ENCODE measurements around the gene PPID. TPM values are rescaled to one million over a fixed set of nuclear protein-coding genes. Genes with fewer than 3 reads are reported as not detected.

PPID gene
- total RNA-seq, 1 experiment from 2014 or later, result 87.6 TPM

GRCh38 chr4:158681629-158682028 lies 41.6 kb downstream of the PPID start:
- no peak for DNase-seq (ENCODE audit: low spot score)
- Histone ChIP-seq H3K36me3 (ENCODE audit: insufficient read depth, low read length, poor library complexity, severe bottlenecking) (no peaks in the 10 kb centered on the region), H3K27me3 (replicated peaks; ENCODE audit: insufficient read depth, low read depth, low read length, poor library complexity) (no peaks in the 10 kb centered on the region), H3K4me1 (ENCODE audit: insufficient read depth, low read length, poor library complexity, severe bottlenecking) (no peaks in the 10 kb centered on the region), H3K4me3 (ENCODE audit: low read depth, low read length, poor library complexity, severe bottlenecking) (no peak overlapping the region), H3K9me3 (ENCODE audit: low read depth, low read length, poor library complexity, severe bottlenecking) (no peaks in the 10 kb centered on the region), H3K27ac (ENCODE audit: low read depth, low read length, poor library complexity, severe bottlenecking) (no peak overlapping the region)
- ChIA-PET POLR2A (ENCODE audit: low non-redundant PET) (no interaction called here), CTCF (no interaction called here)
- TF ChIP-seq EZH2 (IDR thresholded peaks at IDR 0.05; ENCODE audit: borderline replicate concordance, low read depth, low read length, poor library complexity, severe bottlenecking) (no peak), CTCF (conservative IDR thresholded peaks at IDR 0.05; ENCODE audit: low read depth, low read length) (no peak)
- no TSS peak for BruUV-seq (replicated peaks)
- intact Hi-C loops (cut with micrococcal nuclease; ENCODE audit: unreplicated experiment), result no loop called here

- ChIA-PET POLR2A (ENCODE audit: low non-redundant PET) (no interaction called here), CTCF (no interaction called here)
- no peak overlapping the region for H3K4me3 ChIP-seq (ENCODE audit: low read depth, low read length, poor library complexity, severe bottlenecking)
- no peak for TF ChIP-seq CTCF (conservative IDR thresholded peaks at IDR 0.05; ENCODE audit: low read depth, low read length)
- no peak for TF ChIP-seq EZH2 (IDR thresholded peaks at IDR 0.05; ENCODE audit: borderline replicate concordance, low read depth, low read length, poor library complexity, severe bottlenecking)
- no peaks in the 10 kb centered on the region for H3K4me1 ChIP-seq (ENCODE audit: insufficient read depth, low read length, poor library complexity, severe bottlenecking)
- DNase-seq (ENCODE audit: low spot score), result no peak
- no TSS peak for BruUV-seq (replicated peaks)
- intact Hi-C loops (cut with micrococcal nuclease; ENCODE audit: unreplicated experiment), result no loop called here
- no peaks in the 10 kb centered on the region for H3K9me3 ChIP-seq (ENCODE audit: low read depth, low read length, poor library complexity, severe bottlenecking)
- no peaks in the 10 kb centered on the region for H3K27me3 ChIP-seq (replicated peaks; ENCODE audit: insufficient read depth, low read depth, low read length, poor library complexity)
- no peaks in the 10 kb centered on the region for H3K36me3 ChIP-seq (ENCODE audit: insufficient read depth, low read length, poor library complexity, severe bottlenecking)
- H3K27ac ChIP-seq (ENCODE audit: low read depth, low read length, poor library complexity, severe bottlenecking), result no peak overlapping the region
Measured at GRCh38 chr4:158678767-158679166, 44.4 kb downstream of the PPID start.

- no peak for DNase-seq (ENCODE audit: low spot score)
- ChIA-PET CTCF (no interaction called here), POLR2A (ENCODE audit: low non-redundant PET) (no interaction called here)
- Histone ChIP-seq H3K4me1 (ENCODE audit: insufficient read depth, low read length, poor library complexity, severe bottlenecking) (peaks cover 8% of the 10 kb centered on the region), H3K36me3 (ENCODE audit: insufficient read depth, low read length, poor library complexity, severe bottlenecking) (no peaks in the 10 kb centered on the region), H3K27me3 (replicated peaks; ENCODE audit: insufficient read depth, low read depth, low read length, poor library complexity) (no peaks in the 10 kb centered on the region), H3K27ac (ENCODE audit: low read depth, low read length, poor library complexity, severe bottlenecking) (no peak overlapping the region), H3K9me3 (ENCODE audit: low read depth, low read length, poor library complexity, severe bottlenecking) (no peaks in the 10 kb centered on the region), H3K4me3 (ENCODE audit: low read depth, low read length, poor library complexity, severe bottlenecking) (no peak overlapping the region)
- TF ChIP-seq CTCF (conservative IDR thresholded peaks at IDR 0.05; ENCODE audit: low read depth, low read length), result no peak
- no peak for TF ChIP-seq EZH2 (IDR thresholded peaks at IDR 0.05; ENCODE audit: borderline replicate concordance, low read depth, low read length, poor library complexity, severe bottlenecking)
- BruUV-seq (replicated peaks), result no TSS peak
- intact Hi-C loops (cut with micrococcal nuclease; ENCODE audit: unreplicated experiment), result no loop called here
Measured at GRCh38 chr4:158676076-158676475, 47.1 kb downstream of the PPID start.

Measured in A673 (cell line).